H54 (cell line): ENCODE results near the gene ST3GAL5.
A peak's percentile ranks its signal among the peaks of the same experiment; 100 is the strongest.
"Not testable (repeated sequence)": the region's sequence is repeated elsewhere in the genome, so short reads cannot be mapped to it uniquely, and the experiment has no call there.

ENCODE experiments used
- DNase-seq: peaks from one replicate; pipeline ENCODE4 v3.0.0; 2011; ENCODE audit warnings: low spot score, mixed read lengths; ENCODE audit not compliant: insufficient read length
- FAIRE-seq: peaks from 3 replicates; lab custom pipeline; 2011; peaks lifted over from hg19 to GRCh38; lab: Jason Lieb, UNC
- POLR2A ChIP-seq: IDR thresholded peaks from 2 replicates; pipeline ENCODE4 v1.6.1; 2011; ENCODE audit warnings: low read depth, mild to moderate bottlenecking, low read length

The ST3GAL5 gene

GRCh38 chr2:85888684-85889626 lies at the start of gene ST3GAL5:
Gene ST3GAL5, minus strand, starts transcription at chr2:85888990. Its CDS starts 85 bp downstream, at chr2:85888905.
- FAIRE-seq = no peak
- peak; percentile 70 for DNase-seq
- TF ChIP-seq POLR2A = no peak

- FAIRE-seq = no peak
- DNase-seq = no peak
- TF ChIP-seq POLR2A = no peak
Measured at GRCh38 chr2:85938456-85938855, 49.7 kb upstream of the ST3GAL5 start.

GRCh38 chr2:85937069-85937439 lies 48.3 kb upstream of the ST3GAL5 start:
- FAIRE-seq = no peak
- DNase-seq = no peak
- no peak for TF ChIP-seq POLR2A

- no peak for FAIRE-seq
- no peak for TF ChIP-seq POLR2A
- DNase-seq = no peak
Measured at GRCh38 chr2:85936421-85937068, 47.8 kb upstream of the ST3GAL5 start.

DNA sequence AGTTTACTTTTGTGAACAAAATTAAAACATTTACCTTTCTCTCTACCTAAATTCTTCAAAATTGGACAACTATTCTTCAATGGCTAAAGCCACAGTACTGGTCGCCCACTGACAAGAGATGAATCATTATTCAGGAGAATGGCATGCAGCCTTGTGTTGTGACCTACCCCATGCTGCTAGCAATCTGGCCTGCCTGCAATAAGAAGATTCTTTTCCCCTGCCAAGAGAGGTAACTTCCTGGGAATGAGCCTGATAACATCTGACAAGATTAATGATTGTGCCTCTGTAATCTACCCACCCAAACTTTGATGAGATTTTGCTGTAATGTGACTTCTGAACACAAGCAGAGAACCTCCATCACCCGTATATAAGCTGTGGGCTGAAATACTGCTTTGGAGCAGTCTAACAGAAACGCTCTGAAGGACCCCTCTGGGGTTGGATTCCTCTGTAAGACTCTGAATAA lies 47.0 kb upstream of the ST3GAL5 start:
- no peak for TF ChIP-seq POLR2A
- FAIRE-seq (peak; percentile 76), DNase-seq (peak; percentile 54)

GRCh38 chr2:85935170-85935745 lies 46.5 kb upstream of the ST3GAL5 start:
- no peak for TF ChIP-seq POLR2A

GRCh38 chr2:85933753-85934594 lies 45.2 kb upstream of the ST3GAL5 start:
- FAIRE-seq = peak; percentile 45
- DNase-seq = no peak
- TF ChIP-seq POLR2A = no peak

More at GRCh38 chr2:85935170-85935745, 46.5 kb upstream of the ST3GAL5 start:
- DNase-seq (no peak), FAIRE-seq (no peak)

GRCh38 chr2:85931151-85931550 lies 42.4 kb upstream of the ST3GAL5 start:
- not testable (repeated sequence) for DNase-seq, FAIRE-seq

DNA sequence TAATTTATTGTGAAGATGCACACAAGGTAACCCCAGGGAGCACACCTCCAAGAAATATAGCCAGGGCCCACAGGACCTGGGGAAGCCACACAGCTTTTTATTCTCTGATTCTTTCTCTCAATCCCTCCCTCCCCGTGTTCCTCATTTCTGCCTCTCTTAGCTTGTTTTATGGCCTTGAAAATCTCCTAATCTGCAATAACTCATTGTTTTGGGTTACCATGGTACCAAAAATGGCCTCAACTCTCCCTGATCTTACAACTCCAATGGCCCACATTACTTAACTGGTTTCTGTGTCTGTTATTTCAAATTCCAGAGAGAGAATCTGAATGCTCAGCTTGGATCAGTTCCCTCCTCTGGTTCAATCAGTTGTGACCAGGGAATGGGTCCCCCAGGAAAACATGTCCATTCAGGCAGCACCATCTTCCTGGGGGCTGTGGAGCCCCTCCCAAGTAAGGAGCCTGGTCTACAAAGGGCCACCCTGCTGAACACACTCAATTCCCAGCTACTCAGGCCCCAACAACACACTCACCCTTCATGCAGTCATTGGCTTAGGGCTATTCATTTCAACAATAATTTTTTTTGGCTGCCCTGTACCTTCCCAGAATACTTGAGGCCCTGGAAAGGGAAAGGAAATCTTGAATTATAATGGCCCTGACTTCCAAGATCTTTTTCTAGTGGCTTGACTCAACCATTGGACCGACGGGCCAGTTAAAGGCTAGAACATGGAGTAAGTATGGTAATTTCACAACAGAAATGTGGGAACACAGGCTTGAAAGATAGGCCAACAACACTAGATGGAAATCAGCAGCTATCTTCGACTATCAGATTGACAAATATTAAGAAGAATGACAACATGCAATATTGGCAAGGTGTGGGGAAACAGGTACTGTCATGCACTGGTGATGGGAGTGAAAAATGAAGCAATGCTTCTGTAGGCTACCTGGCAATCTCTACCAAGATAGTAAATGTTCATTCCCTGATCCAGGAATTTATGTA lies 41.6 kb upstream of the ST3GAL5 start:
- no peak for FAIRE-seq
- DNase-seq = no peak
- TF ChIP-seq POLR2A = no peak

DNA sequence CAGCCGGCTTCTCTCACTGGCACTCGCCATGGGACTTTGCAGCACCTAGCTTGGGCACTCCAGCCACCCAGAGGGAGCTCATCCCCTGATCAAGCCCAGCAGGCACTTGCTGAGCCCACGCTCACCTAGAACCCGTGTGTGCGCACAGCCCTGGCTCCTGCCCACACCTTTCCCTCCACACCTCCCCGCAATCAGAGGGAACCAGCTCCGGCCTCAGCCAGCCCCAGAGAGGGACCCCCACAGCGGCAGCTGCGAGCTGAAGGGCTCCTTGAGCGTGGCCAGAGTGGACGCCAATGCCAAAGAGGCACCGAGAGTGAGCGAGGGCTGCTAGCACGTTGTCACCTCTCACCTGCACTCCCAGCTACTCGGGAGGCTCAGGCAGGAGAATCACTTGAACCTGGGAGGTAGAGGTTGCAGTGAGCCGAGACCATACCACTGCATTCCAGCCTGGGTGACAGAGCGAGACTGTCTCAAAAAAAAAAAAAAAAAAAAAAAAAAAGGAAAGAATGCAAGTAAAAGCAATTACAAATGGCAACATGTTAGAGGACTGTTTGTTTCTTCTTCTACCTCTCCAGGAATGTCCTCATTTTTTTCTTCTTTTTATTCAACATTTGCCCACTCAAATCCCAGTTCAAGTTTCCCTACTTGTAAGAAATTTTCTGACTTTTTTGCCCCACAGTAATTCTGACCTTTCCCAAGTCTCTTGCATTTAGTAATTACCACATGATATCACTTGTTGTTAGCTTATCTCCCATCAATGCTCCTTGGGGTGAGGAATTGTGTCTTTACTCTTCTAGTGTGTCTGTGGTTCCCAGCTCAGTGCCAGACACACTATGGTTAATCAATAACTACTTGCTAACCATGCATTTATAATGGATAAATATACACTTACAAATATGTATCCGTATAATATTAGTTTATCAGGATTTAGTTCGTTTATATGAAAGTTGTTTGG lies 40.6 kb upstream of the ST3GAL5 start:
- FAIRE-seq (no peak), DNase-seq (no peak)
- TF ChIP-seq POLR2A = no peak

DNA sequence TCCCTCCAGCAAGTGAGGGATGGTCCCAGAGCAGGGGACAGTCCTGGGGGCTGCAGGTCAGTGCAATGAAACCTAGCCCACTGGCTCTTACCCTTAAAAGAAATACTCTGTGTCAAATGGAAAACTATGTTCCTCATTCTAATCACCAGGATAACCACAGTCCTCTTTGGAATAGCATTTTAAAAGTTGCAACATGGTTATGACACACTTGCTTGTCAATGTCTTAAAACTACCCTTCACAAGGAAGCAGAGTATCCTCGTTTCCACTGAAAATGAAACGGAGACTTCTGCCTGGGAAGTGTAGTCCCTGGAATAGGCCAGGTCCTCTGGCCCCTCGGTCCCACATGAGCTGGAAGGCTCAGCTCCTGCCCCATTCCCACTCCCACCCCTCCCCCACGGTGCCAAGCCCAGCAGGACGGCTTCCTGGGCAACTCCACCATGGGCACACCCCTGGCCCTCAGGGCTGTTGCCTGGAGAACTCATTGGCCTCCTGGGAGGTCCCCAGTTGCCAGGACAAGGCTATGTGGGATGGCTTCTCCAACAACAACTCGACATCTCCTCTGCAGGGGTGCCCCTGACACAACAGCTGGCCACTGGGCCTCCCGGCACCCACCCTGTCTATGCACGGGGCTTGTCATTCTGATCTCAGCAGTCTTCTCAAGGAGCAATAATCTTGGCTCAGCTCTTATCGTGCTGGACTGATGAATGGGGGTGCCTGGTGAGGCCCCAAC lies 38.3 kb upstream of the ST3GAL5 start:
- DNase-seq = no peak
- FAIRE-seq = no peak
- TF ChIP-seq POLR2A = no peak
